Transverse colon (tissue), 4 donors: ENCODE data around the gene LIN7C. TPM values are rescaled to one million over a fixed set of nuclear protein-coding genes. Genes with fewer than 3 reads are reported as not detected.
"Not testable (repeated sequence)": the region's sequence is repeated elsewhere in the genome, so short reads cannot be mapped to it uniquely, and the experiment has no call there.

Source experiments
- DNase-seq: peaks from one replicate; pipeline ENCODE4 v3.0.0-alpha.2; 2019
- H3K27ac ChIP-seq, 4 donors: fragments of 200-600 bp; sonication (generic); 2 replicates each; pipeline ENCODE4 v1.5.1; 2016 to 2018; ENCODE audit warnings: inconsistent platforms in 4 of 4
- H3K27me3 ChIP-seq: fragments of 200-600 bp; sonication (generic); 2 replicates; pipeline ENCODE4 v1.5.1; 2017; ENCODE audit warnings: inconsistent platforms
- H3K36me3 ChIP-seq, 4 donors: fragments of 200-600 bp; sonication (generic); 2 replicates each; pipeline ENCODE4 v1.5.1; 2017 to 2019; ENCODE audit warnings: inconsistent platforms in 4 of 4
- H3K4me1 ChIP-seq, 4 donors: fragments of 200-600 bp; sonication (generic); 2 replicates each; pipeline ENCODE4 v1.5.1; 2017 to 2020; ENCODE audit warnings: inconsistent platforms in 4 of 4
- H3K4me3 ChIP-seq, 4 donors: fragments of 200-600 bp; sonication (generic); 1 replicate in 1 of 4; 2 replicates in 3 of 4; pipeline versions ENCODE4 v1.5.1 to v1.6.1; 2017 to 2019; ENCODE audit warnings: inconsistent platforms in 4 of 4
- H3K9me3 ChIP-seq, 2 donors: fragments of 200-600 bp; sonication (generic); 2 replicates each; pipeline ENCODE4 v1.5.1; 2017 to 2019; ENCODE audit warnings: inconsistent platforms in 2 of 2
- CTCF ChIP-seq, 5 experiments: fragments of 200-600 bp in 3 of 5; fragments of 450-650 bp in 2 of 5; sonication (generic) in 3 of 5; IDR thresholded peaks; 1 replicate in 2 of 5; 2 replicates in 3 of 5; pipeline ENCODE4 v1.5.1; 2016 to 2017; ENCODE audit warnings: antibody characterized with exemption in 5 of 5, inconsistent platforms in 3 of 5, mild to moderate bottlenecking in 2 of 5, moderate library complexity in 1 of 5
- EP300 ChIP-seq: sonication (generic); formaldehyde crosslinking; IDR thresholded peaks from one replicate; pipeline ENCODE4 v1.6.1; 2017; ENCODE audit warnings: antibody characterized with exemption, low read depth
- POLR2A ChIP-seq: fragments of 450-650 bp; IDR thresholded peaks from one replicate; pipeline ENCODE4 v1.6.1; 2016; ENCODE audit warnings: antibody characterized with exemption, mild to moderate bottlenecking, moderate library complexity
- POLR2AphosphoS5 ChIP-seq, 3 donors: sonication (generic); formaldehyde crosslinking; IDR thresholded peaks; one replicate each; pipeline ENCODE4 v1.6.1; 2016; ENCODE audit warnings: antibody characterized with exemption in 3 of 3
- WGBS, 2 donors: methylation state at CpG; one replicate each; pipeline ENCODE4 v1.1.5; 2018; ENCODE audit warnings: low coverage in 1 of 2; 5-methylcytosine and 5-hydroxymethylcytosine counted together
- in situ Hi-C, 4 donors: fragments of 200-750 bp; cut with MboI; loops; one replicate each; pipeline versions ENCODE4 v1.15.0 to v1.15.1; 2017; ENCODE audit warnings: low sequenced_read_pairs in 3 of 4, low pct_ligation_motif_present in 1 of 4, low pct_unique_long_range_greater_than_20kb in 1 of 4
- intact Hi-C: fragments of 100-400 bp; cut with DNase I; formaldehyde crosslinking; loops from one replicate; pipeline ENCODE4 v1.15.1; 2023; ENCODE audit warnings: low total_unique reads
- total RNA-seq, 4 donors: library from RNA; depleted of rRNA; stranded (reverse); fragments of >200 nt; gene quantifications; one replicate each; pipeline ENCODE4 v1.1.0, GENCODE V29; 2016

LIN7C gene
- total RNA-seq, 4 donors from 2014 or later = 23.1 to 49.2 (median 32.4) TPM

GRCh38 chr11:27525824-27526516 lies 19.4 kb upstream of the LIN7C start:
- no peak for TF ChIP-seq POLR2A
- no peak for TF ChIP-seq EP300
- TF ChIP-seq CTCF (IDR thresholded peaks at IDR 0.05) = no peak
- TF ChIP-seq POLR2AphosphoS5 (IDR thresholded peaks at IDR 0.05) = no peak
- in situ Hi-C loops (no loop called here), intact Hi-C loops (no loop called here)
- H3K4me1 ChIP-seq = no peaks in the 10 kb centered on the region
- DNase-seq = no peak
- no peaks in the 10 kb centered on the region for H3K36me3 ChIP-seq
- 76 to 79% methylated on average over 3 to 4 of the region's 4 CpGs for WGBS, 2 donors
- no peak overlapping the region for H3K27ac ChIP-seq
- H3K9me3 ChIP-seq = no peaks in the 10 kb centered on the region
- no peaks in the 10 kb centered on the region for H3K27me3 ChIP-seq
- H3K4me3 ChIP-seq = no peak overlapping the region

GRCh38 chr11:27524155-27524554 lies 17.6 kb upstream of the LIN7C start:
- H3K27me3 ChIP-seq = no peaks in the 10 kb centered on the region
- no peak overlapping the region for H3K27ac ChIP-seq
- in situ Hi-C loops = no loop called here
- DNase-seq = no peak
- WGBS, 2 donors = 67 to 100% methylated on average over 1 to 5 of the region's 5 CpGs
- H3K4me3 ChIP-seq = no peak overlapping the region
- H3K9me3 ChIP-seq = no peaks in the 10 kb centered on the region
- no peak for TF ChIP-seq POLR2AphosphoS5 (IDR thresholded peaks at IDR 0.05)
- no peak for TF ChIP-seq CTCF (IDR thresholded peaks at IDR 0.05)
- no peak for TF ChIP-seq POLR2A
- no peak for TF ChIP-seq EP300
- no peaks in the 10 kb centered on the region for H3K4me1 ChIP-seq
- intact Hi-C loops = no loop called here
- H3K36me3 ChIP-seq = no peaks in the 10 kb centered on the region

GRCh38 chr11:27520226-27520625 lies 13.7 kb upstream of the LIN7C start:
- in situ Hi-C loops (no loop called here), intact Hi-C loops (no loop called here)
- H3K9me3 ChIP-seq = no peaks in the 10 kb centered on the region
- WGBS, 2 donors = 88 to 95% methylated on average over 3 of the region's 3 CpGs
- H3K4me3 ChIP-seq = no peak overlapping the region
- no peaks in the 10 kb centered on the region for H3K36me3 ChIP-seq
- no peaks in the 10 kb centered on the region for H3K4me1 ChIP-seq
- H3K27me3 ChIP-seq = no peaks in the 10 kb centered on the region
- H3K27ac ChIP-seq = no peak overlapping the region
- DNase-seq = no peak
- TF ChIP-seq POLR2A (no peak), EP300 (no peak), CTCF (IDR thresholded peaks at IDR 0.05) (no peak), POLR2AphosphoS5 (IDR thresholded peaks at IDR 0.05) (no peak)

GRCh38 chr11:27518518-27518917 lies 11.9 kb upstream of the LIN7C start:
- no peak for DNase-seq
- 73 to 91% methylated on average over 1 to 2 of the region's 2 CpGs for WGBS, 2 donors
- Histone ChIP-seq H3K4me1 (no peaks in the 10 kb centered on the region), H3K9me3 (no peaks in the 10 kb centered on the region), H3K27me3 (no peaks in the 10 kb centered on the region), H3K27ac (no peak overlapping the region), H3K4me3 (no peak overlapping the region), H3K36me3 (no peaks in the 10 kb centered on the region)
- in situ Hi-C loops (no loop called here), intact Hi-C loops (no loop called here)
- TF ChIP-seq CTCF (IDR thresholded peaks at IDR 0.05) (no peak), POLR2AphosphoS5 (IDR thresholded peaks at IDR 0.05) (no peak), EP300 (no peak), POLR2A (no peak)

- H3K4me1 ChIP-seq, H3K27me3 ChIP-seq, in situ Hi-C loops, DNase-seq, intact Hi-C loops, H3K27ac ChIP-seq, H3K4me3 ChIP-seq, H3K36me3 ChIP-seq, H3K9me3 ChIP-seq: not testable (repeated sequence)
- WGBS, 2 donors = 85 to 88% methylated on average over 1 of the region's 1 CpG
Measured at GRCh38 chr11:27517490-27517889, 10.9 kb upstream of the LIN7C start.
